Head of caudate nucleus (tissue), 42 donors: ENCODE results near the gene DLX3.
A peak's percentile ranks its signal among the peaks of the same experiment; 100 is the strongest.

Experiments used
- DNase-seq, 42 donors: peaks; one replicate each; pipeline versions ENCODE4 v3.0.0 to v3.0.0-alpha.2; 2020 to 2021; ENCODE audit warnings: mixed read lengths in 7 of 42
- intact Hi-C: fragments of 100-400 bp; cut with DNase I; formaldehyde crosslinking; loops from one replicate; pipeline ENCODE4 v1.15.0; 2022

DLX3 gene

GRCh38 chr17:49946964-49947584 is 48.0 kb downstream of the DLX3 start:
- intact Hi-C loops, result no loop called here

GRCh38 chr17:49946208-49946607 is 48.8 kb downstream of the DLX3 start:
- intact Hi-C loops, result no loop called here
- DNase-seq, result no peak

More at GRCh38 chr17:49946964-49947584, 48.0 kb downstream of the DLX3 start:
- no peak for DNase-seq

GRCh38 chr17:49944273-49944870 is 50.7 kb downstream of the DLX3 start:
- intact Hi-C loops, result no loop called here
- peak in 6 of 42 donors; percentile 6 to 36 (median 16) for DNase-seq

- DNase-seq, result no peak
- intact Hi-C loops, result no loop called here
These were observed 52.1 kb downstream of the DLX3 start for GRCh38 chr17:49942947-49943346.

- intact Hi-C loops, result no loop called here
- no peak for DNase-seq
These were observed 53.6 kb downstream of the DLX3 start for GRCh38 chr17:49941427-49941826.
